Testis (tissue), 3 donors: ENCODE data around the gene TET1. TPM values are rescaled to one million over a fixed set of nuclear protein-coding genes. Genes with fewer than 3 reads are reported as not detected.

Experiments
- DNase-seq: peaks from one replicate; pipeline ENCODE4 v3.0.0-alpha.2; 2019
- H3K27ac ChIP-seq, 2 donors: fragments of 200-600 bp; sonication (generic); one replicate each; pipeline ENCODE4 v1.5.1; 2019
- H3K27me3 ChIP-seq: fragments of 200-600 bp; sonication (generic); one replicate; pipeline ENCODE4 v1.5.1; 2019
- H3K36me3 ChIP-seq: fragments of 200-600 bp; sonication (generic); one replicate; pipeline ENCODE4 v1.5.1; 2017; ENCODE audit warnings: low read depth; ENCODE audit errors: missing control alignments
- H3K4me1 ChIP-seq: fragments of 200-600 bp; sonication (generic); one replicate; pipeline ENCODE4 v1.5.1; 2019
- H3K4me3 ChIP-seq, 2 donors: fragments of 200-600 bp; sonication (generic); one replicate each; pipeline ENCODE4 v1.5.1; 2017 to 2019
- H3K9me3 ChIP-seq: fragments of 200-600 bp; sonication (generic); one replicate; pipeline ENCODE4 v1.5.1; 2017
- CTCF ChIP-seq, 3 experiments: fragments of 450-650 bp in 2 of 3; fragments of 200-600 bp in 1 of 3; sonication (generic) in 1 of 3; IDR thresholded peaks; one replicate each; pipeline ENCODE4 v1.5.1; 2016 to 2019; ENCODE audit warnings: antibody characterized with exemption in 3 of 3, mild to moderate bottlenecking in 2 of 3, moderate library complexity in 1 of 3
- POLR2A ChIP-seq: fragments of 450-650 bp; IDR thresholded peaks from one replicate; pipeline ENCODE4 v1.6.1; 2017; ENCODE audit warnings: antibody characterized with exemption, mild to moderate bottlenecking, moderate library complexity
- WGBS, 2 donors: methylation state at CpG; one replicate each; pipeline ENCODE4 v1.1.5; 2018; 5-methylcytosine and 5-hydroxymethylcytosine counted together
- intact Hi-C: fragments of 100-400 bp; cut with DNase I; formaldehyde crosslinking; loops from one replicate; pipeline ENCODE4 v1.15.1; 2023; ENCODE audit warnings: low total_unique reads
- polyA plus RNA-seq: library from polyadenylated mRNA; stranded (reverse); fragments of 350-450 nt; fragmentation: Illumina TruSeq; extraction: RNeasy Lipid Tissue Mini Kit (QIAGEN cat#74804); gene quantifications from one replicate; pipeline ENCODE4 v1.2.3, GENCODE V29; 2014; ENCODE audit warnings: low read depth, low replicate concordance; ENCODE audit not compliant: insufficient read depth
- total RNA-seq, 2 donors: library from RNA; depleted of rRNA; stranded (reverse); fragments of >200 nt; gene quantifications; one replicate each; pipeline ENCODE4 v1.2.3, GENCODE V29; 2016

Gene TET1
- total and polyA plus RNA-seq, 3 donors from 2014 or later, result 0.40 to 3.8 (median 3.2) TPM

- TF ChIP-seq POLR2A, result no peak
- TF ChIP-seq CTCF (IDR thresholded peaks at IDR 0.05), result no peak
- Histone ChIP-seq H3K36me3 (no peaks in the 10 kb centered on the region), H3K9me3 (no peaks in the 10 kb centered on the region), H3K27me3 (no peaks in the 10 kb centered on the region), H3K4me1 (no peaks in the 10 kb centered on the region), H3K4me3 (no peak overlapping the region), H3K27ac (no peak overlapping the region)
- 90 to 94% methylated on average over 5 of the region's 5 CpGs for WGBS, 2 donors
- intact Hi-C loops, result no loop called here
- no peak for DNase-seq
Measured at GRCh38 chr10:68586606-68587305, 26.6 kb downstream of the TET1 start.

GRCh38 chr10:68594405-68594804 is 34.3 kb downstream of the TET1 start:
- Histone ChIP-seq H3K36me3 (no peaks in the 10 kb centered on the region), H3K9me3 (no peaks in the 10 kb centered on the region), H3K4me3 (no peak overlapping the region), H3K27ac (no peak overlapping the region), H3K4me1 (peaks cover 3% of the 10 kb centered on the region), H3K27me3 (no peaks in the 10 kb centered on the region)
- DNase-seq, result peak; percentile 30
- 62 to 65% methylated on average over 5 of the region's 5 CpGs for WGBS, 2 donors
- intact Hi-C loops, result no loop called here
- TF ChIP-seq POLR2A, result no peak
- no peak for TF ChIP-seq CTCF (IDR thresholded peaks at IDR 0.05)

GRCh38 chr10:68595513-68595912 is 35.4 kb downstream of the TET1 start:
- no peaks in the 10 kb centered on the region for H3K9me3 ChIP-seq
- no peaks in the 10 kb centered on the region for H3K27me3 ChIP-seq
- DNase-seq, result no peak
- H3K27ac ChIP-seq, result no peak overlapping the region
- no peak overlapping the region for H3K4me3 ChIP-seq
- intact Hi-C loops, result no loop called here
- H3K36me3 ChIP-seq, result no peaks in the 10 kb centered on the region
- 91 to 96% methylated on average over 6 of the region's 6 CpGs for WGBS, 2 donors
- TF ChIP-seq POLR2A (no peak), CTCF (IDR thresholded peaks at IDR 0.05) (no peak)
- H3K4me1 ChIP-seq, result peaks cover 9% of the 10 kb centered on the region

- Histone ChIP-seq H3K27me3 (no peaks in the 10 kb centered on the region), H3K4me1 (peaks cover 19% of the 10 kb centered on the region), H3K4me3 (no peak overlapping the region), H3K36me3 (no peaks in the 10 kb centered on the region), H3K9me3 (no peaks in the 10 kb centered on the region), H3K27ac (no peak overlapping the region)
- 100% methylated on average over 1 of the region's 1 CpG for WGBS, 2 donors
- no peak for DNase-seq
- intact Hi-C loops, result no loop called here
- TF ChIP-seq CTCF (IDR thresholded peaks at IDR 0.05) (no peak), POLR2A (no peak)
Measured at GRCh38 chr10:68597407-68597806, 37.3 kb downstream of the TET1 start.
